HEK293 (cell line): ENCODE results near the gene DIP2C.

ENCODE experiments used
- CTCF ChIA-PET: fragments of 350-600 bp; formaldehyde crosslinking; extraction: SDS; loops from one replicate; lab custom pipeline; 2021; ENCODE audit warnings: antibody characterized with exemption; lab: Yijun Ruan, JAX
- POLR2A ChIA-PET: fragments of 300-600 bp; formaldehyde crosslinking; extraction: SDS; loops from one replicate; lab custom pipeline; 2020; ENCODE audit warnings: antibody characterized with exemption, inconsistent platforms; lab: Yijun Ruan, JAX
- H3K27ac ChIP-seq: fragments of 200-500 bp; sonication (Bioruptor generic); 2 replicates; pipeline ENCODE4 v1.5.1; 2014; ENCODE audit warnings: low read depth, low read length, control low read depth, inconsistent platforms; ENCODE audit errors: extremely low read depth
- H3K36me3 ChIP-seq, 2 experiments: fragments of 200-500 bp in 1 of 2; sonication (Bioruptor generic) in 1 of 2; 1 replicate in 1 of 2; 2 replicates in 1 of 2; pipeline ENCODE4 v1.5.1; 2014 to 2017; ENCODE audit warnings: inconsistent platforms in 2 of 2, low read length in 2 of 2; ENCODE audit not compliant: control insufficient read depth in 2 of 2, insufficient read depth in 1 of 2
- H3K4me1 ChIP-seq: fragments of 200-500 bp; sonication (Bioruptor generic); 2 replicates; pipeline ENCODE4 v1.5.1; 2014; ENCODE audit warnings: mild to moderate bottlenecking, low read length, inconsistent platforms; ENCODE audit not compliant: control insufficient read depth, insufficient read depth
- H3K4me3 ChIP-seq: 2 replicates; pipeline ENCODE4 v1.5.1; 2011; ENCODE audit warnings: low read depth, mild to moderate bottlenecking, control low read depth, low read length, moderate library complexity
- H3K9me3 ChIP-seq: fragments of 200-500 bp; sonication (Bioruptor generic); 2 replicates; pipeline ENCODE4 v1.5.1; 2014; ENCODE audit warnings: low read depth, low read length, inconsistent platforms; ENCODE audit not compliant: control insufficient read depth, insufficient read depth
- GLIS1 ChIP-seq: fragments of 450-650 bp; formaldehyde crosslinking; IDR thresholded peaks from 2 replicates; pipeline ENCODE4 v1.5.1; 2016; ENCODE audit warnings: missing biosample characterization, missing genetic modification characterization
- GLIS2 ChIP-seq: fragments of 450-650 bp; formaldehyde crosslinking; IDR thresholded peaks from 2 replicates; pipeline ENCODE4 v1.5.1; 2016; ENCODE audit warnings: missing biosample characterization, missing genetic modification characterization
- HOXC10 ChIP-seq: sonication (generic); formaldehyde crosslinking; IDR thresholded peaks from 2 replicates; pipeline ENCODE4 v1.8.1; 2023; ENCODE audit warnings: mild to moderate bottlenecking, missing genetic modification reagents
- KLF1 ChIP-seq: fragments of 450-650 bp; formaldehyde crosslinking; IDR thresholded peaks from 2 replicates; pipeline ENCODE4 v1.5.1; 2016; ENCODE audit warnings: missing biosample characterization, missing genetic modification characterization
- KLF7 ChIP-seq: fragments of 450-650 bp; formaldehyde crosslinking; IDR thresholded peaks from 2 replicates; pipeline ENCODE4 v1.5.1; 2016; ENCODE audit warnings: missing biosample characterization, missing genetic modification characterization, borderline replicate concordance
- OVOL3 ChIP-seq: fragments of 450-650 bp; formaldehyde crosslinking; IDR thresholded peaks from 2 replicates; pipeline ENCODE4 v1.5.1; 2016; ENCODE audit warnings: missing biosample characterization, missing genetic modification characterization
- SALL2 ChIP-seq: fragments of 450-650 bp; formaldehyde crosslinking; IDR thresholded peaks from 2 replicates; pipeline ENCODE4 v1.5.0; 2017; ENCODE audit warnings: missing biosample characterization, mild to moderate bottlenecking, missing genetic modification characterization, borderline replicate concordance
- TCF7L2 ChIP-seq: IDR thresholded peaks from 2 replicates; pipeline ENCODE4 v1.6.1; 2011; ENCODE audit warnings: low read depth, mild to moderate bottlenecking, inconsistent platforms, low read length, moderate library complexity, borderline replicate concordance
- TRIM28 ChIP-seq: IDR thresholded peaks from 2 replicates; pipeline ENCODE4 v1.6.1; 2011; ENCODE audit warnings: low read length, control low read depth, borderline replicate concordance
- YY2 ChIP-seq: fragments of 450-650 bp; formaldehyde crosslinking; IDR thresholded peaks from 2 replicates; pipeline ENCODE4 v1.5.1; 2016; ENCODE audit warnings: missing biosample characterization, missing genetic modification characterization
- ZBTB8A ChIP-seq: fragments of 450-650 bp; formaldehyde crosslinking; IDR thresholded peaks from 2 replicates; pipeline ENCODE4 v1.5.1; 2016; ENCODE audit warnings: missing biosample characterization, missing genetic modification characterization
- ZFP69B ChIP-seq: fragments of 450-650 bp; formaldehyde crosslinking; IDR thresholded peaks from 2 replicates; pipeline ENCODE4 v1.5.1; 2016; ENCODE audit warnings: missing biosample characterization, missing genetic modification characterization
- ZNF132 ChIP-seq: fragments of 450-650 bp; formaldehyde crosslinking; IDR thresholded peaks from 2 replicates; pipeline ENCODE4 v1.5.1; 2017; ENCODE audit warnings: missing biosample characterization, missing genetic modification characterization, borderline replicate concordance
- ZNF133 ChIP-seq: fragments of 450-650 bp; formaldehyde crosslinking; IDR thresholded peaks from 2 replicates; pipeline ENCODE4 v1.5.1; 2016; ENCODE audit warnings: missing biosample characterization, missing genetic modification characterization
- ZNF2 ChIP-seq: fragments of 450-650 bp; formaldehyde crosslinking; IDR thresholded peaks from 2 replicates; pipeline ENCODE4 v1.5.1; 2016; ENCODE audit warnings: missing biosample characterization, missing genetic modification characterization
- ZNF24 ChIP-seq: fragments of 450-650 bp; formaldehyde crosslinking; IDR thresholded peaks from 2 replicates; pipeline ENCODE4 v1.5.1; 2016; ENCODE audit warnings: missing biosample characterization, missing genetic modification characterization
- ZNF335 ChIP-seq: fragments of 450-650 bp; formaldehyde crosslinking; conservative IDR thresholded peaks from 2 replicates; pipeline ENCODE4 v1.5.1; 2016; ENCODE audit warnings: missing biosample characterization, missing genetic modification characterization
- ZNF391 ChIP-seq: fragments of 450-650 bp; formaldehyde crosslinking; IDR thresholded peaks from 2 replicates; pipeline ENCODE4 v1.5.1; 2016; ENCODE audit warnings: low read depth, missing biosample characterization, missing genetic modification characterization, borderline replicate concordance
- ZNF398 ChIP-seq: fragments of 450-650 bp; formaldehyde crosslinking; IDR thresholded peaks from 2 replicates; pipeline ENCODE4 v1.5.1; 2017; ENCODE audit warnings: missing biosample characterization, missing genetic modification characterization
- ZNF426 ChIP-seq: fragments of 450-650 bp; formaldehyde crosslinking; IDR thresholded peaks from 2 replicates; pipeline ENCODE4 v1.5.1; 2017; ENCODE audit warnings: missing biosample characterization, missing genetic modification characterization, mild to moderate bottlenecking, inconsistent platforms, moderate library complexity
- ZNF473 ChIP-seq: fragments of 450-650 bp; formaldehyde crosslinking; IDR thresholded peaks from 2 replicates; pipeline ENCODE4 v1.5.1; 2017; ENCODE audit warnings: missing biosample characterization, missing genetic modification characterization
- ZNF529 ChIP-seq: fragments of 450-650 bp; formaldehyde crosslinking; IDR thresholded peaks from 2 replicates; pipeline ENCODE4 v1.5.1; 2017; ENCODE audit warnings: missing genetic modification characterization, missing biosample characterization; ENCODE audit not compliant: insufficient replicate concordance
- ZNF544 ChIP-seq: fragments of 450-650 bp; formaldehyde crosslinking; IDR thresholded peaks from 2 replicates; pipeline ENCODE4 v1.5.0; 2017; ENCODE audit warnings: missing biosample characterization, missing genetic modification characterization
- ZNF555 ChIP-seq: fragments of 450-650 bp; formaldehyde crosslinking; conservative IDR thresholded peaks from 2 replicates; pipeline ENCODE4 v1.5.1; 2017; ENCODE audit warnings: missing biosample characterization, mild to moderate bottlenecking, missing genetic modification characterization, inconsistent platforms
- ZNF585B ChIP-seq: fragments of 450-650 bp; formaldehyde crosslinking; IDR thresholded peaks from 2 replicates; pipeline ENCODE4 v1.5.1; 2016; ENCODE audit warnings: missing biosample characterization, missing genetic modification characterization
- ZNF621 ChIP-seq: fragments of 450-650 bp; formaldehyde crosslinking; IDR thresholded peaks from 2 replicates; pipeline ENCODE4 v1.5.1; 2017; ENCODE audit warnings: missing biosample characterization, missing genetic modification characterization
- ZNF645 ChIP-seq: fragments of 450-650 bp; formaldehyde crosslinking; IDR thresholded peaks from 2 replicates; pipeline ENCODE4; 2016; ENCODE audit warnings: missing biosample characterization, missing genetic modification characterization
- ZNF747 ChIP-seq: fragments of 450-650 bp; formaldehyde crosslinking; IDR thresholded peaks from 2 replicates; pipeline ENCODE4 v1.5.1; 2016; ENCODE audit warnings: missing biosample characterization, missing genetic modification characterization
- TF ChIP-seq, protein P1 (sequence below): fragments of 450-650 bp; formaldehyde crosslinking; IDR thresholded peaks from 2 replicates; pipeline ENCODE4 v1.5.1; 2016; ENCODE audit warnings: missing biosample characterization, missing genetic modification characterization
- TF ChIP-seq, protein P2 (sequence below): fragments of 450-650 bp; formaldehyde crosslinking; IDR thresholded peaks from 2 replicates; pipeline ENCODE4 v1.5.1; 2016; ENCODE audit warnings: missing biosample characterization, missing genetic modification characterization

The DIP2C gene

DNA sequence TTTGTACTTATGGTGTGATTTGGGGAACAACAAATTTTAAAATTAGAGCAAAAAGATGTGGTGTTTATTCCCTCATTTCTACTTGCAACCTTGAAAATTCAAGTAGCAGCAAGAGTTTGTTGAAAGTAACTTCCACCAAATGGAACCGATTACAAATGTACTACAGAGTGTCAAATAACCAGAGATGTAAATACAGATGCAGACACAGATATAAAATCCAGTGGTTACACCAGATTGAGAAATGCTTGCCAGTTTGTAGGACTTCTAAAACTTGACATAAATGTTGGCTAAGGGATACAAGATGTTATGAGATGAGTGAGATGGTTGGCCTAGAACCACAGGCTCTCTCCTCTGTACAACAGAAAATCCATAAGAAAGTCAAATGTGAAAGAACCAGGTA lies 162.1 kb downstream of the DIP2C start:
- Histone ChIP-seq H3K4me1 (no peaks in the 10 kb centered on the region), H3K27ac (no peak overlapping the region)
- TF ChIP-seq ZBTB8A (tag by site-specific recombination) (no peak), KLF1 (tag by site-specific recombination) (no peak), ZNF398 (tag by site-specific recombination) (no peak), ZNF747 (tag by site-specific recombination) (no peak), ZNF473 (tag by site-specific recombination) (no peak), ZNF133 (tag by site-specific recombination) (no peak), TRIM28 (no peak), GLIS1 (no peak), ZNF426 (no peak), KLF7 (tag by site-specific recombination) (no peak), ZNF132 (tag by site-specific recombination) (no peak), TCF7L2 (no peak), SALL2 (tag by site-specific recombination) (no peak), ZNF529 (no peak), ZNF555 (no peak), HOXC10 (no peak)
- TF ChIP-seq, all 188 proteins: peak for 0
- Histone ChIP-seq H3K36me3 (no peaks in the 10 kb centered on the region), H3K9me3 (no peaks in the 10 kb centered on the region), H3K4me3 (no peak overlapping the region)
- CTCF ChIA-PET = interaction anchor here (0.6 kb wide), 1 partner anchor 98 kb away, joined by 3 read pairs; no protein-coding TSS in a partner anchor
- POLR2A ChIA-PET = no interaction called here

DNA sequence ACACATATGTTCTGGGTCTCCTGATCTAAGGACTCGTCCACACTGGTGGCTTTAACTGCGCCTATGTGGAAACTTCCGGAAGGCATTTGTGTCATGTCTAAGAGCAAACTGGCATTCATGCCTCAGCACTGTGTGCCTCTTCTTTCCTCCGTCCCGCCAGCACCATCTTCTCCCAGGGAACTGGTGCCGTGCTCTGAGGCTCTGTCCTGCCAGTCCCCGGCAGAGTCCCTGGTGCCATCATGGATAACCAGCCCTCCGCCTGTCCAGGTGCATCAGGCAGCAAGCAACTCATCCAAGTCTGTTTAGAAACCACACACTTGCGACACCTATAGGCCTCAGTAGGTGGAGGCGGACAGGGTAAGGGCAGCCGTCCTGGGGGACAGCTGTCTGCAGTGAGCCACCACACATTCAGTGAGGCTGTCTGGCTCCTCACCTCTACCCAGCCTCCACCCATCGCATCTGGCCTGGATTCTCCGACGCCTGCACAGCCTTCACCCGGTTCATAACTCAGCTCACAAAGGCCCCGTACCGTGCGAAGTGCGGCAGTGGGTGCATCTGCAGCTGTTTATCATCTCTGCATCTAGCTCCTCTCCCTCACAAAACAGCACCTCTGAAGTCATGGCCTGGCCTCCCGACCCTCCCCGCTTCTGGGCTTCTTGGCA lies 162.7 kb downstream of the DIP2C start:
- Histone ChIP-seq H3K27ac (no peak overlapping the region), H3K36me3 (no peaks in the 10 kb centered on the region), H3K9me3 (no peaks in the 10 kb centered on the region), H3K4me3 (no peak overlapping the region), H3K4me1 (no peaks in the 10 kb centered on the region)
- CTCF ChIA-PET = interaction anchor here (0.6 kb wide), 1 partner anchor 98 kb away, joined by 3 read pairs; no protein-coding TSS in a partner anchor
- POLR2A ChIA-PET = no interaction called here
- TF ChIP-seq ZNF544 (tag by site-specific recombination) (no peak), ZNF24 (tag by site-specific recombination) (no peak), GLIS2 (tag by site-specific recombination) (no peak), ZNF391 (no peak), ZFP69B (tag by site-specific recombination) (no peak), ZNF398 (tag by site-specific recombination) (no peak), ZNF2 (tag by site-specific recombination) (no peak), OVOL3 (tag by site-specific recombination) (no peak), YY2 (no peak), ZNF621 (tag by site-specific recombination) (no peak), ZNF335 (tag by site-specific recombination) (no peak), ZNF645 (tag by site-specific recombination) (no peak), ZNF585B (tag by site-specific recombination) (no peak)
- TF ChIP-seq, protein P1, sequence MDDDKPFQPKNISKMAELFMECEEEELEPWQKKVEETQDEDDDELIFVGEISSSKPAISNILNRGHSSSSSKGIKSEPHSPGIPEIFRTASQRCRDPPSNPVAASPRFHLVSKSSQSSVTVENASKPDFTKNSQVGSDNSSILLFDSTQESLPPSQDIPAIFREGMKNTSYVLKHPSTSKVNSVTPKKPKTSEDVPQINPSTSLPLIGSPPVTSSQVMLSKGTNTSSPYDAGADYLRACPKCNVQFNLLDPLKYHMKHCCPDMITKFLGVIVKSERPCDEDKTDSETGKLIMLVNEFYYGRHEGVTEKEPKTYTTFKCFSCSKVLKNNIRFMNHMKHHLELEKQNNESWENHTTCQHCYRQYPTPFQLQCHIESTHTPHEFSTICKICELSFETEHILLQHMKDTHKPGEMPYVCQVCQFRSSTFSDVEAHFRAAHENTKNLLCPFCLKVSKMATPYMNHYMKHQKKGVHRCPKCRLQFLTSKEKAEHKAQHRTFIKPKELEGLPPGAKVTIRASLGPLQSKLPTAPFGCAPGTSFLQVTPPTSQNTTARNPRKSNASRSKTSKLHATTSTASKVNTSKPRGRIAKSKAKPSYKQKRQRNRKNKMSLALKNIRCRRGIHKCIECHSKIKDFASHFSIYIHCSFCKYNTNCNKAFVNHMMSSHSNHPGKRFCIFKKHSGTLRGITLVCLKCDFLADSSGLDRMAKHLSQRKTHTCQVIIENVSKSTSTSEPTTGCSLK = no peak
- TF ChIP-seq, protein P2, sequence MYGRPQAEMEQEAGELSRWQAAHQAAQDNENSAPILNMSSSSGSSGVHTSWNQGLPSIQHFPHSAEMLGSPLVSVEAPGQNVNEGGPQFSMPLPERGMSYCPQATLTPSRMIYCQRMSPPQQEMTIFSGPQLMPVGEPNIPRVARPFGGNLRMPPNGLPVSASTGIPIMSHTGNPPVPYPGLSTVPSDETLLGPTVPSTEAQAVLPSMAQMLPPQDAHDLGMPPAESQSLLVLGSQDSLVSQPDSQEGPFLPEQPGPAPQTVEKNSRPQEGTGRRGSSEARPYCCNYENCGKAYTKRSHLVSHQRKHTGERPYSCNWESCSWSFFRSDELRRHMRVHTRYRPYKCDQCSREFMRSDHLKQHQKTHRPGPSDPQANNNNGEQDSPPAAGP (tag by site-specific recombination) = no peak
